Body of pancreas (tissue), 4 donors: ENCODE data around the gene MAP4K4.

Experiments used
- POLR2A ChIP-seq, 3 donors: fragments of 450-650 bp; IDR thresholded peaks; one replicate each; pipeline ENCODE4 v1.6.1; 2016; ENCODE audit warnings: antibody characterized with exemption in 3 of 3, mild to moderate bottlenecking in 2 of 3
- TF ChIP-seq, protein P1 (sequence below), 7 experiments: fragments of 450-650 bp in 4 of 7; fragments of 200-600 bp in 3 of 7; sonication (generic) in 3 of 7; IDR thresholded peaks; one replicate each; pipeline ENCODE4 v1.5.1; 2016 to 2019; ENCODE audit warnings: antibody characterized with exemption in 7 of 7

GRCh38 chr2:101895819-101896322 lies 198.4 kb downstream of the MAP4K4 start:
- no peak for TF ChIP-seq POLR2A (IDR thresholded peaks at IDR 0.05)
- TF ChIP-seq, protein P1, sequence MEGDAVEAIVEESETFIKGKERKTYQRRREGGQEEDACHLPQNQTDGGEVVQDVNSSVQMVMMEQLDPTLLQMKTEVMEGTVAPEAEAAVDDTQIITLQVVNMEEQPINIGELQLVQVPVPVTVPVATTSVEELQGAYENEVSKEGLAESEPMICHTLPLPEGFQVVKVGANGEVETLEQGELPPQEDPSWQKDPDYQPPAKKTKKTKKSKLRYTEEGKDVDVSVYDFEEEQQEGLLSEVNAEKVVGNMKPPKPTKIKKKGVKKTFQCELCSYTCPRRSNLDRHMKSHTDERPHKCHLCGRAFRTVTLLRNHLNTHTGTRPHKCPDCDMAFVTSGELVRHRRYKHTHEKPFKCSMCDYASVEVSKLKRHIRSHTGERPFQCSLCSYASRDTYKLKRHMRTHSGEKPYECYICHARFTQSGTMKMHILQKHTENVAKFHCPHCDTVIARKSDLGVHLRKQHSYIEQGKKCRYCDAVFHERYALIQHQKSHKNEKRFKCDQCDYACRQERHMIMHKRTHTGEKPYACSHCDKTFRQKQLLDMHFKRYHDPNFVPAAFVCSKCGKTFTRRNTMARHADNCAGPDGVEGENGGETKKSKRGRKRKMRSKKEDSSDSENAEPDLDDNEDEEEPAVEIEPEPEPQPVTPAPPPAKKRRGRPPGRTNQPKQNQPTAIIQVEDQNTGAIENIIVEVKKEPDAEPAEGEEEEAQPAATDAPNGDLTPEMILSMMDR (IDR thresholded peaks at IDR 0.05) = no peak
